ENCODE data around the gene OSBPL2. TPM values are rescaled to one million over a fixed set of nuclear protein-coding genes. Genes with fewer than 3 reads are reported as not detected.

Gene OSBPL2
- total RNA-seq, 2 donors from 2014 or later = 46.7 to 50.3 TPM

- Histone ChIP-seq H3K9ac (ENCODE audit: extremely low read depth, low read length, poor library complexity, severe bottlenecking) (no peak overlapping the region), H3K4me3 (ENCODE audit: low read length) (no peak overlapping the region), H3K9me3 (ENCODE audit: control insufficient read depth, low read length) (no peaks in the 10 kb centered on the region), H3K36me3 (ENCODE audit: control insufficient read depth, insufficient read depth, low read length) (peaks cover 46% of the 10 kb centered on the region), H3K27me3 (ENCODE audit: control insufficient read depth, insufficient read depth, low read length, poor library complexity, severe bottlenecking) (no peaks in the 10 kb centered on the region), H3K4me1 (ENCODE audit: control insufficient read depth, insufficient read depth, low read length) (peaks cover 13% of the 10 kb centered on the region), H3K27ac (ENCODE audit: low read depth, low read length) (no peak overlapping the region)
- H3K27me3 Mint-ChIP-seq (ENCODE audit: insufficient read depth) = no peaks in the 10 kb centered on the region
- H3K4me1 Mint-ChIP-seq = peaks cover 14% of the 10 kb centered on the region
- TF ChIP-seq CTCF (conservative IDR thresholded peaks at IDR 0.05) = no peak
- DNase-seq = no peak
- no peak overlapping the region for H3K27ac Mint-ChIP-seq
- 94 to 98% methylated on average over 36 to 42 of the region's 42 CpGs for WGBS, 2 experiments (ENCODE audit: insufficient coverage in 1 of 2, insufficient read length in 1 of 2)
- peaks cover 36% of the 10 kb centered on the region for H3K36me3 Mint-ChIP-seq (ENCODE audit: low read depth)
- no peak overlapping the region for H3K4me3 Mint-ChIP-seq
- no peaks in the 10 kb centered on the region for H3K9me3 Mint-ChIP-seq
Measured at GRCh38 chr20:62307226-62308101, 69.1 kb downstream of the OSBPL2 start.

GRCh38 chr20:62308102-62308822 is 69.9 kb downstream of the OSBPL2 start:
- Histone ChIP-seq H3K9me3 (ENCODE audit: control insufficient read depth, low read length) (no peaks in the 10 kb centered on the region), H3K36me3 (ENCODE audit: control insufficient read depth, insufficient read depth, low read length) (peaks cover 46% of the 10 kb centered on the region), H3K9ac (ENCODE audit: extremely low read depth, low read length, poor library complexity, severe bottlenecking) (no peak overlapping the region), H3K4me3 (ENCODE audit: low read length) (no peak overlapping the region), H3K27ac (ENCODE audit: low read depth, low read length) (peak overlapping the region; percentile 36), H3K27me3 (ENCODE audit: control insufficient read depth, insufficient read depth, low read length, poor library complexity, severe bottlenecking) (no peaks in the 10 kb centered on the region), H3K4me1 (ENCODE audit: control insufficient read depth, insufficient read depth, low read length) (peaks cover 13% of the 10 kb centered on the region)
- peaks cover 14% of the 10 kb centered on the region for H3K4me1 Mint-ChIP-seq
- no peaks in the 10 kb centered on the region for H3K27me3 Mint-ChIP-seq (ENCODE audit: insufficient read depth)
- peaks cover 36% of the 10 kb centered on the region for H3K36me3 Mint-ChIP-seq (ENCODE audit: low read depth)
- H3K9me3 Mint-ChIP-seq = no peaks in the 10 kb centered on the region
- WGBS, 2 experiments (ENCODE audit: insufficient coverage in 1 of 2, insufficient read length in 1 of 2) = 93% methylated on average over 15 to 29 of the region's 29 CpGs
- H3K4me3 Mint-ChIP-seq = no peak overlapping the region
- no peak for TF ChIP-seq CTCF (conservative IDR thresholded peaks at IDR 0.05)
- DNase-seq = no peak
- H3K27ac Mint-ChIP-seq = no peak overlapping the region

- Histone ChIP-seq H3K9ac (ENCODE audit: extremely low read depth, low read length, poor library complexity, severe bottlenecking) (no peak overlapping the region), H3K27me3 (ENCODE audit: control insufficient read depth, insufficient read depth, low read length, poor library complexity, severe bottlenecking) (no peaks in the 10 kb centered on the region), H3K27ac (ENCODE audit: low read depth, low read length) (peak overlapping the region; percentile 24), H3K36me3 (ENCODE audit: control insufficient read depth, insufficient read depth, low read length) (peaks cover 43% of the 10 kb centered on the region), H3K4me1 (ENCODE audit: control insufficient read depth, insufficient read depth, low read length) (peaks cover 11% of the 10 kb centered on the region), H3K9me3 (ENCODE audit: control insufficient read depth, low read length) (no peaks in the 10 kb centered on the region), H3K4me3 (ENCODE audit: low read length) (no peak overlapping the region)
- peaks cover 30% of the 10 kb centered on the region for H3K36me3 Mint-ChIP-seq (ENCODE audit: low read depth)
- peaks cover 7% of the 10 kb centered on the region for H3K4me1 Mint-ChIP-seq
- H3K27ac Mint-ChIP-seq = no peak overlapping the region
- no peaks in the 10 kb centered on the region for H3K27me3 Mint-ChIP-seq (ENCODE audit: insufficient read depth)
- no peak overlapping the region for H3K4me3 Mint-ChIP-seq
- DNase-seq = no peak
- H3K9me3 Mint-ChIP-seq = no peaks in the 10 kb centered on the region
- TF ChIP-seq CTCF (conservative IDR thresholded peaks at IDR 0.05) = no peak
- 87 to 92% methylated on average over 10 to 24 of the region's 26 CpGs for WGBS, 2 experiments (ENCODE audit: insufficient coverage in 1 of 2, insufficient read length in 1 of 2)
Measured at GRCh38 chr20:62309198-62309944, 71.0 kb downstream of the OSBPL2 start.
